Cardiac muscle cell (in vitro differentiated cells and primary cell): ENCODE data around the gene PRSS2. TPM values are rescaled to one million over a fixed set of nuclear protein-coding genes. Genes with fewer than 3 reads are reported as not detected.

Source experiments
- DNase-seq, 2 donors: peaks; one replicate each; pipeline versions ENCODE4 v3.0.0 to v3.0.0-alpha.2; 2010 to 2017; ENCODE audit warnings: low read depth in 1 of 2, low spot score in 1 of 2
- H3K27ac ChIP-seq: fragments of 200-600 bp; sonication (generic); 2 replicates; pipeline ENCODE4 v1.5.1; 2016
- H3K27me3 ChIP-seq: fragments of 200-600 bp; sonication (generic); 2 replicates; pipeline ENCODE4 v1.6.0; 2016; ENCODE audit warnings: control low read depth
- H3K36me3 ChIP-seq: fragments of 200-600 bp; sonication (generic); 2 replicates; pipeline ENCODE4 v1.5.1; 2016; ENCODE audit warnings: control low read depth
- H3K4me1 ChIP-seq: fragments of 200-600 bp; sonication (generic); 2 replicates; pipeline ENCODE4 v1.8.1; 2017; ENCODE audit warnings: low read depth, mild to moderate bottlenecking, mixed run types
- H3K4me3 ChIP-seq: fragments of 200-600 bp; sonication (generic); 2 replicates; pipeline ENCODE4 v1.5.1; 2016; ENCODE audit warnings: mild to moderate bottlenecking
- H3K9me3 ChIP-seq: fragments of 200-600 bp; sonication (generic); 2 replicates; pipeline ENCODE4 v1.5.1; 2017; ENCODE audit warnings: low read depth, mild to moderate bottlenecking, control low read depth
- CTCF ChIP-seq: IDR thresholded peaks from 2 replicates; pipeline ENCODE4 v1.5.1; 2012; ENCODE audit warnings: low read depth, mild to moderate bottlenecking, low read length
- polyA plus RNA-seq: library from polyadenylated mRNA; unstranded; fragments of >200 nt; fragmentation: Nextera tagmentation; extraction: Ambion mirVana; gene quantifications from 2 replicates; pipeline ENCODE4 v1.2.1, GENCODE V29; 2016
- total RNA-seq: library from RNA; depleted of rRNA; stranded (reverse); fragments of >200 nt; gene quantifications from 2 replicates; pipeline ENCODE4 v1.2.3, GENCODE V29; 2016

The PRSS2 gene
- total and polyA plus RNA-seq, 2 experiments from 2014 or later: not detected

- Histone ChIP-seq H3K36me3 (no peaks in the 10 kb centered on the region), H3K4me3 (no peak overlapping the region), H3K9me3 (no peaks in the 10 kb centered on the region), H3K4me1 (peaks cover 4% of the 10 kb centered on the region), H3K27me3 (peaks cover 75% of the 10 kb centered on the region), H3K27ac (no peak overlapping the region)
- no peak for DNase-seq
- TF ChIP-seq CTCF: no peak
Measured at GRCh38 chr7:142796001-142796500, 25.3 kb downstream of the PRSS2 start.

GRCh38 chr7:142796501-142797390, 26.0 kb downstream of the PRSS2 start:
- DNase-seq: peak in 1 of 2 donors; percentile 47
- Histone ChIP-seq H3K4me1 (peaks cover 4% of the 10 kb centered on the region), H3K36me3 (no peaks in the 10 kb centered on the region), H3K9me3 (no peaks in the 10 kb centered on the region), H3K27me3 (peaks cover 75% of the 10 kb centered on the region), H3K27ac (no peak overlapping the region), H3K4me3 (peak overlapping the region; percentile 26)
- TF ChIP-seq CTCF: no peak

- Histone ChIP-seq H3K4me3 (peak overlapping the region; percentile 26), H3K4me1 (peaks cover 4% of the 10 kb centered on the region), H3K36me3 (no peaks in the 10 kb centered on the region), H3K27ac (no peak overlapping the region), H3K9me3 (no peaks in the 10 kb centered on the region), H3K27me3 (peaks cover 75% of the 10 kb centered on the region)
- DNase-seq: no peak
- no peak for TF ChIP-seq CTCF
Measured at GRCh38 chr7:142797391-142798377, 26.9 kb downstream of the PRSS2 start.

- peaks cover 71% of the 10 kb centered on the region for H3K27me3 ChIP-seq
- no peaks in the 10 kb centered on the region for H3K36me3 ChIP-seq
- no peak overlapping the region for H3K27ac ChIP-seq
- DNase-seq: no peak
- no peak overlapping the region for H3K4me3 ChIP-seq
- H3K9me3 ChIP-seq: no peaks in the 10 kb centered on the region
- no peak for TF ChIP-seq CTCF
- peaks cover 4% of the 10 kb centered on the region for H3K4me1 ChIP-seq
Measured at GRCh38 chr7:142798451-142799436, 28.0 kb downstream of the PRSS2 start.
